ENCODE data around the gene IL19.

IL19 gene

DNA sequence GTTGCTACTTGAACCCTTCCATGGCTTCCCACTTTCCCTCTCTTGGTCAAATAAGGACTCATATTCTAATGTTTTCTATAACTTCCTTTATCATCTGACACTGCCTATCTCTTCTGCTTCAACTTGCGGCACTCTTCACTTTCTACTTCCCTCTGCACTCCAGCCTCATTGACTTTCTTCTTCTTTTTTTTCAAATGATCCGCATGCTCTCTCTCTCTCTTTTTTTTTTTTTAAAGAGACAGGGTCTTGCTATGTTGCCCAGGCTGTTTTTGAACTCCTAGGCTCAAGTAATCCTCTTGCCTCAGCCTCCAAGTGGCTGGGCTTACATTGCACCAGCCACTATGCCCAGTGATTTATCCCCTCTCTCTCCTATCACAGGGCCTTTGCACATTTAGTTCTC lies 9.1 kb downstream of the IL19 start:
- no peak overlapping the region for H2AFZ ChIP-seq (ENCODE audit: low read depth, low read length)
- H3K9me3 ChIP-seq (ENCODE audit: insufficient read depth, low read length): no peaks in the 10 kb centered on the region
- no peaks in the 10 kb centered on the region for H4K20me1 ChIP-seq (ENCODE audit: insufficient read depth, low read length)
- peaks cover 88% of the 10 kb centered on the region for H3K4me1 ChIP-seq (ENCODE audit: low read length)
- TF ChIP-seq, protein P1, sequence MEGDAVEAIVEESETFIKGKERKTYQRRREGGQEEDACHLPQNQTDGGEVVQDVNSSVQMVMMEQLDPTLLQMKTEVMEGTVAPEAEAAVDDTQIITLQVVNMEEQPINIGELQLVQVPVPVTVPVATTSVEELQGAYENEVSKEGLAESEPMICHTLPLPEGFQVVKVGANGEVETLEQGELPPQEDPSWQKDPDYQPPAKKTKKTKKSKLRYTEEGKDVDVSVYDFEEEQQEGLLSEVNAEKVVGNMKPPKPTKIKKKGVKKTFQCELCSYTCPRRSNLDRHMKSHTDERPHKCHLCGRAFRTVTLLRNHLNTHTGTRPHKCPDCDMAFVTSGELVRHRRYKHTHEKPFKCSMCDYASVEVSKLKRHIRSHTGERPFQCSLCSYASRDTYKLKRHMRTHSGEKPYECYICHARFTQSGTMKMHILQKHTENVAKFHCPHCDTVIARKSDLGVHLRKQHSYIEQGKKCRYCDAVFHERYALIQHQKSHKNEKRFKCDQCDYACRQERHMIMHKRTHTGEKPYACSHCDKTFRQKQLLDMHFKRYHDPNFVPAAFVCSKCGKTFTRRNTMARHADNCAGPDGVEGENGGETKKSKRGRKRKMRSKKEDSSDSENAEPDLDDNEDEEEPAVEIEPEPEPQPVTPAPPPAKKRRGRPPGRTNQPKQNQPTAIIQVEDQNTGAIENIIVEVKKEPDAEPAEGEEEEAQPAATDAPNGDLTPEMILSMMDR (IDR thresholded peaks at IDR 0.05; ENCODE audit: low read depth, low read length): no peak
- TF ChIP-seq EZH2phosphoT487 (IDR thresholded peaks at IDR 0.05; ENCODE audit: low read depth): no peak
- H3K27me3 ChIP-seq (ENCODE audit: low read depth, low read length): peaks cover 32% of the 10 kb centered on the region
- peaks cover 4% of the 10 kb centered on the region for H3K36me3 ChIP-seq (replicated peaks; ENCODE audit: low read depth, low read length)
- H3K27ac ChIP-seq (ENCODE audit: low read length): no peak overlapping the region
- H3K4me2 ChIP-seq (ENCODE audit: low read length): peak overlapping the region; percentile 8
- no peak overlapping the region for H3K9ac ChIP-seq (ENCODE audit: low read length)
- 0 out of 2 replicates have a peak, but pooled peaks cover under 1% of the 10 kb centered on the region for H3K79me2 ChIP-seq (ENCODE audit: low read length)
- H3K4me3 ChIP-seq (ENCODE audit: low read length): no peak overlapping the region

- Histone ChIP-seq H2AFZ (ENCODE audit: low read depth, low read length) (no peak overlapping the region), H3K9ac (ENCODE audit: low read length) (peak overlapping the region; percentile 12; the same call in 1 of the 2 replicates), H3K4me2 (ENCODE audit: low read length) (peak overlapping the region; percentile 92), H3K4me3 (ENCODE audit: low read length) (peak overlapping the region; percentile 1; the same call in 1 of the 2 replicates), H3K36me3 (replicated peaks; ENCODE audit: low read depth, low read length) (peaks cover 10% of the 10 kb centered on the region), H3K27ac (ENCODE audit: low read length) (peak overlapping the region; percentile 49), H3K9me3 (ENCODE audit: insufficient read depth, low read length) (no peaks in the 10 kb centered on the region), H3K79me2 (ENCODE audit: low read length) (no peaks in the 10 kb centered on the region), H3K4me1 (ENCODE audit: low read length) (peaks cover 91% of the 10 kb centered on the region), H3K27me3 (ENCODE audit: low read depth, low read length) (peaks cover 40% of the 10 kb centered on the region), H4K20me1 (ENCODE audit: insufficient read depth, low read length) (no peaks in the 10 kb centered on the region)
- no peak for TF ChIP-seq EZH2phosphoT487 (IDR thresholded peaks at IDR 0.05; ENCODE audit: low read depth)
- TF ChIP-seq, protein P1 (IDR thresholded peaks at IDR 0.05; ENCODE audit: low read depth, low read length): no peak
Measured at GRCh38 chr1:206782448-206782847, 11.9 kb downstream of the IL19 start.

DNA sequence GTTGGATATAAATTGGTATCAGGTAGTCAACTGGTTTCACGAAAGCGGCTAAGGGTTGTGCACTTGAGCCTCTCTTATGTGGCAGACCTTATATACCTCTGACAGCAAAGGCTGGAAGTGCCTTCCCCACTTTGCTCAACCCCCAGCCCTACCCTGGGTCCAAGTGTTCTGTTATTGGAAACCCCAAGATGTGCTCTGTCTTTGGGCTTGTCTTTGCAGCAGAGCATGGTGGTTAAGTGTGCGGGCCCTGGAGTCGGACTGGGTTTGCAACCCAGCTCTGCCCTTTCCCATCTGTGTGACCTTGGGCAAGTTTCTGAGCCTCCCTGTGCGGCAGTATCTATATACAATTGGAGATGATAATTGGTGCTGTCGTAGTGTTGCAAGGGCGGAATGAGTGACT lies 12.9 kb downstream of the IL19 start:
- peaks cover 35% of the 10 kb centered on the region for H3K27me3 ChIP-seq (ENCODE audit: low read depth, low read length)
- peaks cover 10% of the 10 kb centered on the region for H3K36me3 ChIP-seq (replicated peaks; ENCODE audit: low read depth, low read length)
- H3K4me3 ChIP-seq (ENCODE audit: low read length): no peak overlapping the region
- no peak overlapping the region for H3K27ac ChIP-seq (ENCODE audit: low read length)
- peak overlapping the region; percentile 92 for H3K4me2 ChIP-seq (ENCODE audit: low read length)
- H3K4me1 ChIP-seq (ENCODE audit: low read length): peaks cover 80% of the 10 kb centered on the region
- H3K79me2 ChIP-seq (ENCODE audit: low read length): no peaks in the 10 kb centered on the region
- H3K9ac ChIP-seq (ENCODE audit: low read length): no peak overlapping the region
- H3K9me3 ChIP-seq (ENCODE audit: insufficient read depth, low read length): no peaks in the 10 kb centered on the region
- H4K20me1 ChIP-seq (ENCODE audit: insufficient read depth, low read length): no peaks in the 10 kb centered on the region
- H2AFZ ChIP-seq (ENCODE audit: low read depth, low read length): no peak overlapping the region
- TF ChIP-seq, protein P1 (IDR thresholded peaks at IDR 0.05; ENCODE audit: low read depth, low read length): no peak
- no peak for TF ChIP-seq EZH2phosphoT487 (IDR thresholded peaks at IDR 0.05; ENCODE audit: low read depth)

- H4K20me1 ChIP-seq (ENCODE audit: insufficient read depth, low read length): no peaks in the 10 kb centered on the region
- H3K9me3 ChIP-seq (ENCODE audit: insufficient read depth, low read length): no peaks in the 10 kb centered on the region
- H3K4me1 ChIP-seq (ENCODE audit: low read length): peaks cover 74% of the 10 kb centered on the region
- peak overlapping the region; percentile 32; the same call in 1 of the 2 replicates for H2AFZ ChIP-seq (ENCODE audit: low read depth, low read length)
- peaks cover 10% of the 10 kb centered on the region for H3K36me3 ChIP-seq (replicated peaks; ENCODE audit: low read depth, low read length)
- TF ChIP-seq, protein P1 (IDR thresholded peaks at IDR 0.05; ENCODE audit: low read depth, low read length): no peak
- no peak for TF ChIP-seq EZH2phosphoT487 (IDR thresholded peaks at IDR 0.05; ENCODE audit: low read depth)
- peak overlapping the region; percentile 6; the same call in 1 of the 2 replicates for H3K27ac ChIP-seq (ENCODE audit: low read length)
- H3K4me3 ChIP-seq (ENCODE audit: low read length): peak overlapping the region; percentile 69
- peaks cover 41% of the 10 kb centered on the region for H3K27me3 ChIP-seq (ENCODE audit: low read depth, low read length)
- H3K9ac ChIP-seq (ENCODE audit: low read length): peak overlapping the region; percentile 50
- H3K79me2 ChIP-seq (ENCODE audit: low read length): no peaks in the 10 kb centered on the region
- H3K4me2 ChIP-seq (ENCODE audit: low read length): peak overlapping the region; percentile 92
Measured at GRCh38 chr1:206784471-206784903, 13.9 kb downstream of the IL19 start.
